ENCODE results near the gene PAH. TPM values are rescaled to one million over a fixed set of nuclear protein-coding genes. Genes with fewer than 3 reads are reported as not detected.
A peak's percentile ranks its signal among the peaks of the same experiment; 100 is the strongest.

PAH gene
- total RNA-seq, 1 experiment from 2014 or later: not detected

DNA sequence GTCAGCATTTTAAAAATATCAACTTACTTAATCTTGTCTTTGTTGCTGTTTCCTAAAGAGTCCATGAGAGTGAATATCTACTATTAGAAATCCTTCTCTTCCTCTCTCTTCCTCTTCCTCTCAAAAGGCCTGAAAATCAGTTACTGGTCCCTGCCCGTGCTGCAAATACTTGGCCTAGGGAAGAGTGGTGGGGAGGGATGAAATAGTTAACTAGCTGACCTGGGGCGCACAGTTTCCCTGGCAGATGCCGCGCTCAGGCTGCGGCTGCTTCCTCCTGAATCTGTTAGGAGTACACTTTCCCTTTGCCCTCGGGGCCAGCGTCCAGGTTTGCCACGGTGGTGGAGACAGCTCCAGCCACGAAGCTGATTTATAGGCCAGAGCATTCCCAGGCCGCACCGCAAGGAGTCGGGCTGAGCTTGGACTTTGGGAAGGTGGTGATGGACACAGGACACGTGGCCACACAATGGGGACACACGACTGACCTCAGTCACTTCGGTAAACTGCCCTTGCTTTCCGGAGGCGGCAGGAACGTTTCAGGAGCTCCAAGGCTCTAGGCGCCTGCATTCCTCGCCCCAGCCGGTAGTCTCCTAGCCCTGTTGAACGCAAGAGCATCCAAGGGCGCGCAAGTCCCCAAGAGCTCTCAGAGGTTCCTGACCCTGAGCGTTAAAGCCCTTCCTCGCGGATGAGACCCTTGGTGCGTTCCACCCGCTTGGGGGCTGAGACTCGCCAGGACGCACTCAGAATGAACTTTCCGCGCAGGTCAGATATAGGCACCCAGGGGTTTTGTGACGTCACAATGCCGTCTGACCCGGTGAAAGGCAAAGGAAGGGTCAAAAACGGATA lies 33.3 kb upstream of the PAH start:
- peak; percentile 34 for DNase-seq (ENCODE audit: low read depth)

DNA sequence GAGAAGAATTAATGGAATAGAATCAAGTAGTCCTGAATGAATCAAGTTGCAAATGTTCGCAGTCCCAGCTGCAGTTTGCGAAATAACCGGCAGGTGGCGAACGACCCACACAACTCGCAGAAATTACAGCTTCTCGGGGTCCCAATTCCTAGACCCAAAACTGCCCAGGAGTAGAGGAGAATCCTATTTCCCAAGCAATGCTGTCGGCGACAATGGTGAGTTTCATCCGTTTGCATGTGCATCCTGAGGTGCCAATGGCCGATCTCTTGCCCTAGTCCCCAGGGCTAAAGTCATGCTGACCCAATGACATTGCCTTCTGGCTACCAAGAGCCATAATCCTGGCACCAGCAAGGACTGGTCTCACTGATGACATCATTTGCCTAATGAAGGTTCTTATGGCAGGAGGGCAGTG lies 31.9 kb upstream of the PAH start:
- peak; percentile 52 for DNase-seq (ENCODE audit: low read depth)

DNA sequence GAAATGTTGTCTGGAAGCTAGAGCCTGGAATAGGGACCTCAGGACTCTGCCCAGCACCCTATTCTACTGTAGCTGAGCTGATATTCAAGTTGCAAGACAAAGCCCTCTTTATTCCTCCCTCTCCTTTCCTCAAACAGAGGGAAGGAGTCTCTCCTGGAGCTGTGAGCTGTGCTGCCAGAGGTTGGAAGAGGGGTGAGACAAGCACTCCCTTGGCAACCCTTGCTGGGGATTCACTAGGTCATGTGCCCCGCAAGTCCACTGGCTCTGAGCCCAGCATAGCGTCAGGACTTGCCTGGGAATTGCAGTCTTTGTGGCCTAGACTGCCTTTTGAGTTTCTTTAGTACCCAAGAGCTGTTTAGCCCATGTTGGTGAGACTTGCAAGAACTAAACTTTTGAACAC lies 29.0 kb upstream of the PAH start:
- DNase-seq (ENCODE audit: low read depth): no peak

DNA sequence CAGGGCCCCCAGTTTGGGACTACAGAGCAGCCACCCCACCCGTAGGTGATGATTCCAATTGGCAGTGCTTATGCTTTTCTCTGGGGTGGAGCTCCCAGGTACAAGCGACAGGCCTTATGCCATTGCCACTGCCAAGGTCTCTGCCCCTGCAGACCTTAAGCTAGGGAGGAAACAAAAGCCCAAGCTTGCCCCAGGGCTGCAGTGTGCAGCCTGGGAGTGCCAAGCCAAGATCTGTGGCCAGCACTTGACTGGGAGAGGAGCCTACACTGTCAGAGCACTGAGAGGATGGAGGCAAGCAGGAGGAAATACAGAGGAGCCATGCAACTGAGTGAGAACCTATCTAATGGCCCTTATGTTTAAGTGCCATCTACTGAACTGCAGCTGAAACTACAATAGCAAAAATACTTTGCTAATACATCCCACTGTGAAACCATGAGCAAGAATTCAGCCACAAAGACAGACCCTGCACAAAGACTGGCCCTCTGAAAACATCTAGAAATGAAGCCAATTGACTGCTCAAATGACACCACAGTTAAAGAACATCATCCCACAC lies 22.7 kb upstream of the PAH start:
- DNase-seq (ENCODE audit: low read depth): no peak

DNA sequence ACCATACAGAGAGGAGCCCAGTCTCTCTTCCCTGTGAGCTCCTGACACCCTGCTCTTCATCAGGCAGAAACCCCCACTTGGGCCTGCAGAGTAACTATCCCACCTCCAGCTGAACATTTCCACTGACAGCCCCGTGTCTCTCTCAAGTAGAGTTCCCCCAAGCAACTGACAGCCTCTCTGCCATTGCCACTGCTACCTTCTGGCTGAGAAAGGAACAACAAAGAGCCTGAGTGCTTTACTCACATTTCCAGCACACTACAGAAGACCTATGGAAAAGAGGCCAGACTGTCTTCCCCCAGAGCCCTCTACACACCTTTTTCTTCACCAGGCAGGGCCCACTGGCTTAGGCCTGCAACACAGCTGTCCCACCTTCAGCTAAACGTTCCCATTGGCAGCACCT lies 22.0 kb upstream of the PAH start:
- no peak for DNase-seq (ENCODE audit: low read depth)

DNA sequence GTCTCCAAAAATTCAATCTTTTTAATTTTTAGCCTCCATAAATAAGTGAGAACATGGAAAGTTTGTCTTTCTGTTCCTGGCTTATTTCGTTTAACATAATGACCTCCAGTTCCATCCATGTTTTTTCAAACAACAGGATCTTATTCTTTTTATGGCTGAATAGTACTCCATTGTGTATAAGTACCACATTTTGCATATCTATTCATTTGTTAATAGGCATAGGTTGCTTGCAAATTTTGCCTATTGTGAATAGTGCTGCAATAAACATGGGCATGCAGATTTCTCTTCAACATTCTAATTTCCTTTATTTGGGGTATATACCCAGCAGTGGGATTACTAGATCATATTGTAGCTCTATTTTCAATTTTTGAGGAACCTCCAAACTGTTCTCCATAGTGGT lies 16.1 kb upstream of the PAH start:
- DNase-seq (ENCODE audit: low read depth): no peak

DNA sequence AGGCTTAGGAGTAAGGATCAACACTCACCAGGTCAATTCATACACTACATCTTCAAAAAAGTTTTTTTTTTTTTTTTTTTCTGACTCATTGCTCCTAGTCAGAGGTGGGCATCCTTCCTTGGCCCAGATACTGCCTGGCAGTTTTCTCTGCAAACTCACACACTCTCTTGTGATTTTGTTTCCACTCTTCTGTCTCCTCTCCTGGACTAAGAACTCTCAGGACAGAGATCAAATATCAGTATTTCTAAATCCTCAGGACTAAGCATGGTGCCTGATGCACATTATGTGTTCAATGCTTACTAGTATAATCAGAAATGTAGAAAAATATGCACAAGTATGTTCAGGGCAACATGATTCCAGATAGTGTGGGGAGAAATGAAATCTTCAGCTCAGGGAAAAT lies 10.2 kb upstream of the PAH start:
- DNase-seq (ENCODE audit: low read depth): no peak

DNA sequence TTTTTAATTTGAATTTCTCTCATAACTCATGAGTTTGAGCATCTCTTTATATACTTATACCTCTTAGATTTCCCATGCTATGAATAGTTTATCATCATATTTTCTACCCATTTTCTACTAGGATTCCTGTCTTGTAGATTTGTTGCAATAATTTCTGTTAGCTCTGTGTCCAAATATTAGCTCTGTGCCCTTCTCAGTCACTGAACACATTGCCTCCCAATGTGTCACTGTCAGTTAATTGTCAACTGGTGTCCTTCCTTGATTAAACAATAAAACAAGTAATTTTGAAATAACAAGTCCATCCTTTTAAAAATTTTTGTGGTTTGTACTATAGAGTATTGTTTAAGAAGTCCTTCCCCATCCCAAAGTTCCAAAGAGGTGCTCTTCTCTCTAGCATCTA lies 4.2 kb upstream of the PAH start:
- no peak for DNase-seq (ENCODE audit: low read depth)

DNA sequence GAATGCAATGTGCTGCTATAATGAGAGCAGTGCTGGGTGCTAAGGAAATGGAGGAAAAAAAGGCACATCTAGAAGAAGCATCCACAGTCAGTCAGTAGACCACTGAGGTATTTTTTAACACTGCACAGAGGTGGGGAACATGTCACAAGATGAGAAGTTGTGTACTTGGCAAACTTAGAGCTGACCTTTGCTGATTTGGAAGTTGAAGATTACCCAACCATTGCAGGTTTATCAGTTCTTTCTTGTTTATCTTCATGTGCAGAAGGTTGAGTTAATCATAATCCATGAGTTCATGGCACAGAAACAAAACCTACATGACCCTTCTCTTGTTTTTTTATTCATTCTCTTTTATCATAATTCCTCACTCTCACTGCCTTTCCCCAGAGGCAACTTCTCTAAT lies 3.2 kb upstream of the PAH start:
- DNase-seq (ENCODE audit: low read depth): no peak

DNA sequence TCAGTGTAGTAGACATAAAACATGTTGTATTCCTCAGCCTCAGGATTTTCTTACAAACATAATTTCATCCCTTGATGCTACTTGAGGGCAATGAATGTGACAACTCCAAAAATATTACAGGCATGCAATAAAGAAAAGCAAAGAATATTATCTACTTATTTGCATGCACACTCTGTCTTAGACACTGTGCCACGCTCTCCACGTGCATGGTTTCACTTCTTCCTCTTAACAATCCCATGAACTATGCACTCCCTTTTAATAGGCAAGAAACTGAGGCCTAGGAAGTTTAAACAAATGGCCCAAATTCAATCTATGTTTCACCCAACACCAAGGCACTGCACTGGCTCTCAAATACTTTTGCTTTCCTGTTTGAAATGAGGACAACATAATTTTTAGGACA lies 1.8 kb upstream of the PAH start:
- no peak for DNase-seq (ENCODE audit: low read depth)

DNA sequence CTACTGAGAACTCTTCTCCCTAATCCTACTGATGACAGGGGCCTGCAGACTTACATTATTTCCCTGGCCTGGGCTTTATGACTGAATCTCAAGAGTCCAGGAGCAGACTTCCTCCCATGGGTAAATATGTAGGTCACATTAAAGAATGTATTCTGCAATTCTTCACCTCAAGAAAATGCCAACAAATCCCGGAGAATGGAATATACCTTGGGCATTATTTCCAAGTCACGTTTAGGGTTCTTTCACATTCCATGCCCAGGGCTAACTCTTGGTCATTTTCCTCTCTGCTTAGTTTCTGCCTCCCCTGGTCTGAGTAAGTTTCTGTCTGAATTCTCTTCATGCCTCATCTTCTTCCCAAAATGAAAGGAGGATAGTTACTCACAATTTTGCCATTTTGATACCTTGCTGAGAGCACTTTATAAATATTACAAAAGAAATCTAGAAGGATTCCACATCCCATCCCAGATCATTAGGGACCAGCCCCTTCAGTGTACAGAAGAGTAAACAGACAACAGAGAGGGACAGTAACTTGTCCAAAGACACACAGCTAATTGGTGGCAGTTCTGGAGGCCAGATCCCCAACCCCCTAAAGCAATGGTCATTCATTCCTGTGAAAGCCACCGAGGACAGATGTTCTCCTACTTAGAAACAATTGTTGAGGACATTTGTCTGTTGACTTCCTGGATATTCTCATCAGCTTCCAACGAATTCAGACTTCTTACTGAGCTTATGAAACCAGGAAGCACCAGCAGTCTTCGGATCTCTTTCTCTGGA lies 605 bp downstream of the PAH start:
- DNase-seq (ENCODE audit: low read depth): no peak

DNA sequence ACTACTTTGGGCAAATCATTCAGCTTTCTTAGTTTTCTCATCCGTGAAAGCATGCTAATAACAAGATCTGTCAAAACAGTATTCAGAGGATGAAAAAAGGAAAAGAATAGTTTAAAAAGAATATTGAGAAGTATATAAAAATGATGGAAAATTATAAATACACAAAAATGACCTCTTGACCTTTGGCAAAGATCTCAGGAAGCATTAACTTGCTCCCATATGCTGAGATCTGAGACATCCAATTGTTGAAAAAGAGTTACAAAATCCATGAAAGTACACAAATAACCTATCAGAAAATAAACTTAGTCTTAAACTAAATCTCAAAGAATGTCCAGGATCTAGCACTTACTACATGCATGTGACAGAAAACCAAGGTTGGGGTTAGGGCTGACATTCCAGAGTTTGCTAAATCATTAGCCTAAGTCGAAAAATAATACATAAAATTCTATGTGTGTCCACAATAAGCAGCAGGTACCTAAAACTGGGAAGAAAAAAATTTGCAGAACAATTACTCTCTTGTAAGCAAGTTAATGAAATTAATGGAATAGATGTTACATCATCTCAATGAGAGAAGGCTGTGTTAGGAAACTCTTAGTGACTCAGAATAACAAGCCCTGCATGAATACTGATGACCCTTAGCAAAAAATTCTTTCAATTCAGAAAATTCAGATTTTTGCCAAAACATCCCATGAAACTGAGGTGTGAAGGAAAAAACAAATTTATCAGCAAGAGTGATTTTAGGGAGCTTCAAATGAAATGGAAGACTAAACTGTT lies 3.4 kb downstream of the PAH start:
- no peak for DNase-seq (ENCODE audit: low read depth)

DNA sequence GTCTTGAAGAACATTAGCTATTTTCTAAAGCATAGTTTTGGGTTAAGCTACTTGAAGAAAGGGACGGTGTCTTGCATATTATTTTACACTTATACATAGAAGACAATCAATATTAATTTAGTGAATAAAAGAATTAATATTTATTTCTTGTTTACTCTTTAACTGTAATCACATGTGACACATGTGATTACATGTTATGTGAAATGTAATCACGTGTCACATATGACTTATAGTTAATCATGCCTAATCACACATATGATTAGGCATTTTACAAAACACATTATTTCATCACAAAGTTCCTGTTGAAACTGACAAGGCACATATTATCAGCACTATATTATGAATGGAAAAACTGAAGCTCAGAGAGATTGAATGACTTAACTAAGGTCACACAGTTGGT lies 4.8 kb downstream of the PAH start:
- DNase-seq (ENCODE audit: low read depth): no peak

DNA sequence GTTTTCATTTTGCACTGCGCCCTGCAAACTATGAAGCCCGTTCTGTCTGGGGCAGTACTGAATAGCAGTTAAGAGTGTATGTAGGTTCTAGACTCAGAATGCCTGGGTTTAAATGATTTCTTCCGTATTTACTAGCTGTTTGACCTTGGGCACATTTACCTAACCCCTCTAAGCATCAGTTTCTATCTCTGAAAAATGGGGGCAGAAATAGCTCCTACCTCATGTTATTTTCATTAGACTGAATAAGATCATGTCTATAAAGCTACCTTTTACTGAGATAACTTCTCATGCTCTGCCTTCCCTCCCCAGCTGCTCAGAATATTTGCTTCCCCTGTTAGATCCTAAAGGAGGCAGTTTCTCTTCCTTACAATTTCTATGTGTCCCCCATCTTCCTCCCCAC lies 5.7 kb downstream of the PAH start:
- DNase-seq (ENCODE audit: low read depth): no peak

DNA sequence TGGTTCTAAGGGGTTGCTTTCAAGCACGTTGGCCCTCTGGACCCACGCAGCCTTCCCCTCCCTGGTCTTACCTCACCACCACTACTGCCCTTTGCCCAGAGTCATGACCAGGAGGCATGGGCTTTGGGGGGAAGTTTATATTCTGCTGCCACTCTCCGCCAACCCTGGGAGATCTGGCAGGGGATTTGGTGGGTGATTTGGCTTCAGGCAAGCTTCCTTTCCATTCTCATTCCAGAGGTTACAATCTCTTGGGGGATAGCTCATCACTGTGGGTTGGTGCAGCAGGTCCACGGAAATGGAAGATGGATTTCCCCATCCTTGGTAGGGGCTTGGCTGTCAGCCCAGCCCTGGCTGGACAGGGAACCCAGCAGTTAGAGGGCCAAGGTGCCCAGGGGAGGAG lies 6.3 kb downstream of the PAH start:
- no peak for DNase-seq (ENCODE audit: low read depth)

DNA sequence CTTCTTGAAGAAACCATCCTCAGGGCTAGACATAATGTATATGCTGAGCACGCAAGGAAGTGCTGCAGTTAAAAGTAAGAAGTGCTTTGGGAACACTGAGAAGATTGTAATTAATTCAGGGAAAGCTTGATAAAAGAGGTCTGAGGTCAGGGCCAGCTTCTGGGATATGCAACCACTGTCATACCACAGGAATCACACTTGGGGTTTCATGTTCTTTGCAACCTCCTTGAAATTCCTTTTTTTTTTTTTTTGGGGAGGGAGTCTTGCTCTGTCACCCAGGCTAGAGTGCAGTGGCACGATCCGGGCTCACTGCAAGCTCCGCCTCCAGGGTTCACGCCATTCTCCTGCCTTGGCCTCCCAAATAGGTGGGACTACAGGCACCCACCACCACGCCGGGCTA lies 6.9 kb downstream of the PAH start:
- no peak for DNase-seq (ENCODE audit: low read depth)

DNA sequence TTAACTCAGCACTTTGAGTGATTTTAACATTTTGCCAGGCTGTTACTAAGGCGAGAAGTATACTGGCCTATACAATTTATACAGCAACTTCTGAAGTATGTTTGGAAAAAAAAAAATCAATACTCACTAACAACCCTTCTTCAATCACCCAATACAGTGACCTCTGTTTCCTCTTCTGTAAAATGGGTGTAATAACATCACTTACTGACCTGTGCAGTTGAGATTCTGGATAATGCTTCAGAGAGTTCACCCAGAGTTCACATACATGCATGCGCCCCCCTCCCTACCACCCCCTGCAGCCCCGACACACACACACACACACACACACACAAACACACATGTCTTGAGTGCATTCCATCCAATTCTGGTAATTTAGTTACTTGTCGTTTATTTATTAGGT lies 9.1 kb downstream of the PAH start:
- no peak for DNase-seq (ENCODE audit: low read depth)

DNA sequence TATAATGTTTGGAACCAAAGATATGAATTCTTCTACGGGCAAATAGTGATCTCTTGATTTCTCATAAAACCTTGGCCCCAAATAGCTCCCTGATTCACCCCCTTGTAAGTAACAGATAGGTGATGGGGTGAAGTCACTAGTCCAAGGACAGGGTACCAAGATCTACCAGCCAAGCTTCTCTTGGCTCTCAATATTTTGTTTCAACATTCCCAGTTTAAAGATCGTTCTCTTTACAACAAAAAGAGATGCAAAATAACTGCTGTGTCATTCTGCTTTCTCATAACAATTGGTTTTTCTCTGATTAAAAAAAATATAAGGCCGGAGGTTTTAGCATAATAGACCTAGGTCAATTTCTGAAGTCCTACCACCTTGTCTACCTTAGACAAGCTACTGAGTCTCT lies 11.8 kb downstream of the PAH start:
- no peak for DNase-seq (ENCODE audit: low read depth)

DNA sequence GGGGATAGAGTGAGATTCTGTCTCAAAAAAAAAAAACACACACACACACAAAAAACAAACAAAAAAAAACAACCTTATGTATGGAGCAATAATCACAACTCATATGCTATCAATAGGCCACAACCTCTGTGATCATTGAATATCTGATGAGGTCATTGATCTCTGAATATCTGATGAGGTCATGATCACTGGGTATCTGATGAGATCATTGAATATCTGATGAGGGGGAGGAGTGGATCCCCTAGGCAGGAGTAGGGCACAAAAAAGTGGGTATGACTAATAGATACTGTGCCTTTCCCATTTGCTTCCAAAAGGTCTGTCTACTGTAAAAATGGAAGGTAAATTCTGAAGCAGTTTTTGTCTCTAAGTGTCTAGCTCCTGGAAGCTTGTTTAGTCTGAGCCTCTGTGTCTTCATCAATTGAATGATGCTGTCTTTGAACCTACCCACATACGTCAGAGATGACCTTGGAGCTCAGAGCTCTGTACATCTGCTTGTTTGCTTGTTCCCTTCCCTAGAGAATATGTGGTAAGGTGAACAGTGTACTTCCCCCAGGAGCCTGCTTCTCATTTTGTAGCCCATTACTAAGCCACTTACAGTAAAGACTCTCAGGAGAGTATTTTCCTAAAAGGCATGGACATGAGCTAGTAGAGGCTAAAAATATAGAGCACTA lies 13.6 kb downstream of the PAH start:
- no peak for DNase-seq (ENCODE audit: low read depth)

DNA sequence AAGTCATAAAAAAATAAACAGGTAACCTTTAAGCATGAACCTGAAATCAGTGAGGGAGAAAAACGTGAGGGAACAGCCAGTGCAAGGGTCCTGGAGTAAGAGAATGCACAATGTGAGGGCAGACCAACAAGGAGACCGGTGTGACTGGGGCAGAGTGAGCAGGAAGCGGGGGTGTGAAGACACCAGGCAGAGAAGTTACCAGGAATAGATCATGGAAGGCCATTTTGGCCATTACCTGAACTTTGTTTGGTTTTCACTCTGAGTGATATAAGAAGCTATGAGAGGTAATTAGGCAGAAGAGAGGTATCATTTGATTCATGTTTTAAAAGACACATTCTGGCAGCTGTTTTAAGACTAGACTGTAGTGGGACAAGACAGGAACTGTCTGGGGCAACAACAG lies 15.0 kb downstream of the PAH start:
- no peak for DNase-seq (ENCODE audit: low read depth)

DNA sequence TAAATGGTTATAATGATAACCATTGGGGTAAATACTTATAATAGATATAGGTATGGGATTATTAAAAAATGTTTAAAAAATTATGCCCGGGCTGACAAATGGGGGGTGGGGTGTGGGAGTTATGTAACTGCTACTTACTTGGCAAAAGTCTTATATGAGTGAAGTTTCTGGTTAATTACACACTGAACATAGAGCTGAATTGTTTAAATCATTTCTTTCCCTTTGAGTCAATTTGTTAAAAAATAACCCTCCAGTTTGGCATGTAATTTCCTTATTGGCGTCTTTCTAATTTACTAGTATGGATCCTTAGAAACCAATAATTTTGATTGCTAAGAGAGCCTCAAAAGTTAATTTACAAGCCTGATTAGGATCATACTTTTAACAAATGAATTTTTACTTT lies 16.7 kb downstream of the PAH start:
- DNase-seq (ENCODE audit: low read depth): no peak

DNA sequence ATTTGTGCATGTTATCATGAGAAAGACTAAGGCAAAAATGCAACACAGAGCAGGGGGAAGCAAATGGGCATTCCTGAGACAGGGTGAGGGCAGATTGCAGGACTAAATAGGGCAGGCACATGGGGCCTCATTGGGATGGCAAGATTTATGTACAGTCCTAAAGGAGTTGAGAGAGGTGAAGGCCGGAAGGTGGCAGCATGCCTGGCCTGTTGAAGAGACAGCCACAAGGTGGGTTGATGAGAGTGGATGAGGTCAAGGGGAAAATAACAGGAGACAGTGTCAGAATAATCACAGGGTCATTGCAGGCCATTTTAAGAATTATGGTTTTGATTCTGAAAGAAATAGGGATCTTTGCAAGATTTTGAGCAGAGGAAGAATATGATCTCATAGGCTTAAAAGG lies 21.0 kb downstream of the PAH start:
- DNase-seq (ENCODE audit: low read depth): peak; percentile 14
